Stimulated activated CD4-positive, alpha-beta T cell treated with anti-CD3 and anti-CD28 coated beads, Interleukin-12 subunit alpha, Interleukin-12 subunit beta, amount 100 ng/mL, for 24 hours (primary cell): ENCODE results near the gene PTPRA.

Source experiments
- DNase-seq, 2 experiments: peaks; one replicate each; pipeline ENCODE4 v3.0.0-alpha.2; 2020; ENCODE audit warnings: low read depth in 2 of 2

PTPRA gene

GRCh38 chr20:3077618-3078134 lies 204.4 kb downstream of the PTPRA start:
- no peak for DNase-seq

- no peak for DNase-seq
Measured at GRCh38 chr20:3080939-3081388, 207.7 kb downstream of the PTPRA start.

GRCh38 chr20:3081641-3082040 lies 208.4 kb downstream of the PTPRA start:
- DNase-seq, result no peak

GRCh38 chr20:3082306-3082951 lies 209.1 kb downstream of the PTPRA start:
- no peak for DNase-seq

GRCh38 chr20:3082955-3083952 lies 210.0 kb downstream of the PTPRA start:
- no peak for DNase-seq

GRCh38 chr20:3084283-3084985 lies 211.2 kb downstream of the PTPRA start, which contains the start of gene AVP:
Gene AVP (minus strand): TSS chr20:3084724. CDS start chr20:3084674, 50 bp downstream.
- DNase-seq, result no peak

- DNase-seq, result no peak
Measured at GRCh38 chr20:3084986-3085360, 211.7 kb downstream of the PTPRA start.

GRCh38 chr20:3085571-3086072 lies 212.3 kb downstream of the PTPRA start:
- no peak for DNase-seq

- no peak for DNase-seq
Measured at GRCh38 chr20:3088031-3088430, 214.8 kb downstream of the PTPRA start.
